ENCODE data around the gene ZBTB3.

The ZBTB3 gene

GRCh38 chr11:62786318-62787004 lies 32.5 kb upstream of the ZBTB3 start:
- TF ChIP-seq CTCF (conservative IDR thresholded peaks at IDR 0.05; ENCODE audit: low read depth), result peak; percentile 93
- ChIA-PET CTCF (interaction anchor here (0.5 to 2.1 kb wide), 29 partner anchors 8 to 396 kb away, joined by 3 to 41 read pairs (median 5); partner anchors contain the start of genes C11orf98, HNRNPUL2, LBHD1 and SLC3A2), POLR2A (ENCODE audit: low non-redundant PET) (interaction anchor here (0.6 to 1.5 kb wide), 3 partner anchors 32 to 71 kb away, joined by 3 to 5 read pairs (median 4); partner anchors contain the start of gene ZBTB3)
- DNase-seq (ENCODE audit: low spot score), result peak; percentile 82
- H3K27ac ChIP-seq, result peak overlapping the region; percentile 99

GRCh38 chr11:62782753-62783152 lies 28.8 kb upstream of the ZBTB3 start:
- POLR2A ChIA-PET (ENCODE audit: low non-redundant PET), result no interaction called here
- peak overlapping the region; percentile 24; the same call in 1 of the 2 replicates for H3K27ac ChIP-seq
- no peak for DNase-seq (ENCODE audit: low spot score)
- no peak for TF ChIP-seq CTCF (conservative IDR thresholded peaks at IDR 0.05; ENCODE audit: low read depth)
- CTCF ChIA-PET, result no interaction called here

- ChIA-PET CTCF (interaction anchor here (0.5 kb wide), 1 partner anchor 8 kb away, joined by 3 read pairs; no protein-coding TSS in a partner anchor), POLR2A (ENCODE audit: low non-redundant PET) (no interaction called here)
- no peak for DNase-seq (ENCODE audit: low spot score)
- no peak for TF ChIP-seq CTCF (conservative IDR thresholded peaks at IDR 0.05; ENCODE audit: low read depth)
- H3K27ac ChIP-seq, result peak overlapping the region; percentile 47
These were observed 24.5 kb upstream of the ZBTB3 start for GRCh38 chr11:62778441-62778840.

- CTCF ChIA-PET, result interaction anchor here (5.2 kb wide), 1 partner anchor 9 kb away, joined by 41 read pairs; no protein-coding TSS in a partner anchor
- TF ChIP-seq CTCF (conservative IDR thresholded peaks at IDR 0.05; ENCODE audit: low read depth), result no peak
- DNase-seq (ENCODE audit: low spot score), result no peak
- H3K27ac ChIP-seq, result peak overlapping the region; percentile 47
- POLR2A ChIA-PET (ENCODE audit: low non-redundant PET), result no interaction called here
These were observed 23.4 kb upstream of the ZBTB3 start for GRCh38 chr11:62777389-62777788.

- ChIA-PET CTCF (interaction anchor here (5.2 kb wide), 1 partner anchor 10 kb away, joined by 41 read pairs; no protein-coding TSS in a partner anchor), POLR2A (ENCODE audit: low non-redundant PET) (no interaction called here)
- no peak for DNase-seq (ENCODE audit: low spot score)
- H3K27ac ChIP-seq, result no peak overlapping the region
- no peak for TF ChIP-seq CTCF (conservative IDR thresholded peaks at IDR 0.05; ENCODE audit: low read depth)
These were observed 21.7 kb upstream of the ZBTB3 start for GRCh38 chr11:62775646-62776045.

- peak overlapping the region; percentile 37 for H3K27ac ChIP-seq
- DNase-seq (ENCODE audit: low spot score), result no peak
- no peak for TF ChIP-seq CTCF (conservative IDR thresholded peaks at IDR 0.05; ENCODE audit: low read depth)
- ChIA-PET CTCF (interaction anchor here (5.2 kb wide), 1 partner anchor 12 kb away, joined by 41 read pairs; no protein-coding TSS in a partner anchor), POLR2A (ENCODE audit: low non-redundant PET) (no interaction called here)
These were observed 20.4 kb upstream of the ZBTB3 start for GRCh38 chr11:62774407-62774806.
